ENCODE data around the gene MID1IP1. TPM values are rescaled to one million over a fixed set of nuclear protein-coding genes. Genes with fewer than 3 reads are reported as not detected.

MID1IP1 gene
- total and polyA plus RNA-seq, 7 donors, result 11.0 to 129 (median 91.2) TPM

DNA sequence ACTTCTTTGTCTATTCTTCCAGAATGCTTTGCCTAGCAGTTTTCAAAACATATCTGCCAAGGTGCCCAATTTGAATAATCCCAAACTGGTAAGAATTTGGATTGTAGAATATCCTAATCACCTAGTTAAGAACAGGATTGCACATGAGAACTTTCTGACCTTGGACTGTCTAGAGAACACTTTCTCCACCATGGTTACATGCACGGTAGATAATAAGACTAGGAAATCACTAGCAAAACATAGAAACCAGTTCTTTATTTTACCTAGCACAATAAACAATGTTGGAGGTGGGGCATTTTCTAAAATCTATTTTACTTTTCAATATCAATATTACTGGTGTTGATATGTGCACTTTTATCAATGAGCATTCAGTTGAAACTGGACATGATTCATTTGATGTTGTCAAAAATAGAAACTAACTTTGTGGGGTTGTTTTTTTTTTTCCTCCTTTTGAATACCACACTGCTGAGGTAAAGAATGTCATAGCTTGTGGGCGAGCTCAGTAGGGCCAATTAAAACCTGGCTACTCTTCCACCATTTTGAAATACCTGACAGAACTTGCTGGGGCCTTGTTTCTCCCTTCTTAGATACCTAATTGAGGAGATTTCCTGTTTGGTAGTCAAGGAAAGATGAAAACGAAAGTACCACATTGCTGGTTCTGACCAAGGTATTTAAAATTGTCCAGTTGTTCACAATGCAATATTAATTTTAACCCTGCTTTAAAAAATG is 10.4 kb downstream of the MID1IP1 start:
- no peak overlapping the region for H3K4me3 ChIP-seq
- H3K9me3 ChIP-seq, result peaks cover 4% of the 10 kb centered on the region
- ATAC-seq, result no peak
- WGBS, 3 donors, result 39 to 51% (median 49%) methylated on average over 3 of the region's 3 CpGs
- no peaks in the 10 kb centered on the region for H3K36me3 ChIP-seq (ENCODE audit: insufficient read depth in 1 of 2, low read depth in 1 of 2)
- no peak overlapping the region for H3K27ac ChIP-seq
- TF ChIP-seq, protein P1, sequence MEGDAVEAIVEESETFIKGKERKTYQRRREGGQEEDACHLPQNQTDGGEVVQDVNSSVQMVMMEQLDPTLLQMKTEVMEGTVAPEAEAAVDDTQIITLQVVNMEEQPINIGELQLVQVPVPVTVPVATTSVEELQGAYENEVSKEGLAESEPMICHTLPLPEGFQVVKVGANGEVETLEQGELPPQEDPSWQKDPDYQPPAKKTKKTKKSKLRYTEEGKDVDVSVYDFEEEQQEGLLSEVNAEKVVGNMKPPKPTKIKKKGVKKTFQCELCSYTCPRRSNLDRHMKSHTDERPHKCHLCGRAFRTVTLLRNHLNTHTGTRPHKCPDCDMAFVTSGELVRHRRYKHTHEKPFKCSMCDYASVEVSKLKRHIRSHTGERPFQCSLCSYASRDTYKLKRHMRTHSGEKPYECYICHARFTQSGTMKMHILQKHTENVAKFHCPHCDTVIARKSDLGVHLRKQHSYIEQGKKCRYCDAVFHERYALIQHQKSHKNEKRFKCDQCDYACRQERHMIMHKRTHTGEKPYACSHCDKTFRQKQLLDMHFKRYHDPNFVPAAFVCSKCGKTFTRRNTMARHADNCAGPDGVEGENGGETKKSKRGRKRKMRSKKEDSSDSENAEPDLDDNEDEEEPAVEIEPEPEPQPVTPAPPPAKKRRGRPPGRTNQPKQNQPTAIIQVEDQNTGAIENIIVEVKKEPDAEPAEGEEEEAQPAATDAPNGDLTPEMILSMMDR (IDR thresholded peaks at IDR 0.05), result no peak
- DNase-seq, result no peak
- no peaks in the 10 kb centered on the region for H3K4me1 ChIP-seq
- H3K27me3 ChIP-seq (ENCODE audit: insufficient read depth in 3 of 3, low read length in 2 of 3), result no peaks in the 10 kb centered on the region
- intact Hi-C loops (cut with DNase I), result no loop called here

DNA sequence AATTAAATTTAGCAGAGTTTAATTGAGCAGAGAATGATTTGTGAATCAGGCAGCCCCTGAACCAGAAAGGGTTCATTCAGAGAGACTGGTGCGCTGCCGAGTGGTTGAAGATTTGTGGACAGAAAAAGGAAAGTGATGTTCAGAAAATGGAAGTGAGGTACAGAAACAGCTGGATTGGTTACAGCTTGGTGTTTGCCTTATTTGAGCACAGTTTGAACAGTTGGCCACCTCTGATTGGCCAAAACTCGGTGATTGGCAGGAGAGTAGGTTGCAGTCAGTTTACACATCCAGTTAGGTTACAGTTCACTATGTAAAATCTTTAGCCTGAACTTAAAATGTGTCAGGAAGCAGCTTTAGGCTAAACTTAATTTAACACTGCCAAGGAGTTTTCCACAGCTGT is 14.9 kb downstream of the MID1IP1 start:
- peak overlapping the region; percentile 21 for H3K27ac ChIP-seq
- H3K4me1 ChIP-seq, result no peaks in the 10 kb centered on the region
- no peaks in the 10 kb centered on the region for H3K36me3 ChIP-seq (ENCODE audit: insufficient read depth in 1 of 2, low read depth in 1 of 2)
- ATAC-seq, result no peak
- DNase-seq, result no peak
- TF ChIP-seq, protein P1 (IDR thresholded peaks at IDR 0.05), result no peak
- intact Hi-C loops (cut with DNase I), result no loop called here
- H3K9me3 ChIP-seq, result peaks cover 4% of the 10 kb centered on the region
- H3K4me3 ChIP-seq, result no peak overlapping the region
- H3K27me3 ChIP-seq (ENCODE audit: insufficient read depth in 3 of 3, low read length in 2 of 3), result peaks cover 0 to under 1% (median 0%) of the 10 kb centered on the region in 3 donors
- 79 to 93% (median 85%) methylated on average over 3 of the region's 3 CpGs for WGBS, 3 donors

- H3K9me3 ChIP-seq, result peaks cover 4% of the 10 kb centered on the region
- 26 to 56% (median 43%) methylated on average over 2 of the region's 2 CpGs for WGBS, 3 donors
- intact Hi-C loops (cut with DNase I), result no loop called here
- H3K36me3 ChIP-seq (ENCODE audit: insufficient read depth in 1 of 2, low read depth in 1 of 2), result no peaks in the 10 kb centered on the region
- ATAC-seq (peak in 1 of 4 donors; percentile 65), DNase-seq (peak; percentile 24 to 67)
- no peak overlapping the region for H3K4me3 ChIP-seq
- H3K27me3 ChIP-seq (ENCODE audit: insufficient read depth in 3 of 3, low read length in 2 of 3), result peaks cover 0 to 3% (median 0%) of the 10 kb centered on the region in 3 donors
- no peaks in the 10 kb centered on the region for H3K4me1 ChIP-seq
- no peak overlapping the region for H3K27ac ChIP-seq
- TF ChIP-seq, protein P1 (IDR thresholded peaks at IDR 0.05), result no peak
Measured at GRCh38 chrX:38817004-38817703, 15.9 kb downstream of the MID1IP1 start.

- Histone ChIP-seq H3K9me3 (no peaks in the 10 kb centered on the region), H3K27ac (no peak overlapping the region), H3K4me1 (no peaks in the 10 kb centered on the region), H3K4me3 (no peak overlapping the region), H3K36me3 (ENCODE audit: insufficient read depth in 1 of 2, low read depth in 1 of 2) (no peaks in the 10 kb centered on the region), H3K27me3 (ENCODE audit: insufficient read depth in 3 of 3, low read length in 2 of 3) (peaks cover 0 to 3% (median 0%) of the 10 kb centered on the region in 3 donors)
- DNase-seq (no peak), ATAC-seq (no peak)
- TF ChIP-seq, protein P1 (IDR thresholded peaks at IDR 0.05), result no peak
- 88 to 100% (median 95%) methylated on average over 1 of the region's 1 CpG for WGBS, 3 donors
- intact Hi-C loops (cut with DNase I), result no loop called here
Measured at GRCh38 chrX:38819163-38819562, 17.9 kb downstream of the MID1IP1 start.
